GM12892 (cell line): ENCODE measurements around the gene EPHA4.

ENCODE experiments used
- POLR2AphosphoS5 ChIP-seq: IDR thresholded peaks from 2 replicates; pipeline ENCODE4 v1.6.1; 2011; ENCODE audit warnings: low read depth, low read length, control low read depth
- TAF1 ChIP-seq: IDR thresholded peaks from 2 replicates; pipeline ENCODE4 v1.6.1; 2011; ENCODE audit warnings: low read depth, mild to moderate bottlenecking, control low read depth, low read length, borderline replicate concordance

GRCh38 chr2:221429741-221430491, 142.2 kb downstream of the EPHA4 start:
- no peak for TF ChIP-seq TAF1
- no peak for TF ChIP-seq POLR2AphosphoS5
